ENCODE measurements around the gene PRKN.
"Not testable (repeated sequence)": the region's sequence is repeated elsewhere in the genome, so short reads cannot be mapped to it uniquely, and the experiment has no call there.

Gene PRKN

DNA sequence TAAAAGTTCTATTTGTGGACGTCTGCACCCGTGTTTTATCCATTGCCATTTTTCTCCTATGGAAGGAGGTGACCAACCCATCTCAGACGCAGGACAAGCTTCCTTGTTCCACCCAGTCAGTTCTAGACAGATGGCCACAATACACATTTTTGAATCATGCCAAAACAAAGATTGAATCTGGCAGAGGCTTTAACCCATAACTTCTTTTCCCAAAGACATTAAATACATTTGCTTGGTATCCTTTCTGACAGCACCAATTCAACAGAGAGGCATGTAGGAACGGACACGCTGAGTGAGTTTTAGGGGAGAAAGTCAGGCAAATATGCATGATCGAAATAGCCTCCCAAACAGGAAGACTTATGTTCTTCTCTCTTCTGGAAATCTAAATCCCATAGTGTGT is 901.1 kb downstream of the PRKN start:
- Histone ChIP-seq H3K36me3 (ENCODE audit: insufficient read depth, low read length) (no peaks in the 10 kb centered on the region), H2AFZ (ENCODE audit: low read depth, low read length) (no peak overlapping the region), H3K27ac (ENCODE audit: low read length) (no peak overlapping the region), H3K9ac (ENCODE audit: low read depth, low read length) (no peak overlapping the region), H3K79me2 (ENCODE audit: insufficient read depth, low read length) (no peaks in the 10 kb centered on the region), H3K27me3 (ENCODE audit: insufficient read depth, low read length, poor library complexity) (no peaks in the 10 kb centered on the region), H3K4me1 (ENCODE audit: insufficient read depth, low read length) (no peaks in the 10 kb centered on the region), H4K20me1 (ENCODE audit: insufficient read depth, low read length) (no peaks in the 10 kb centered on the region), H3K4me3 (ENCODE audit: low read depth in 1 of 2, low read length in 2 of 2) (no peak overlapping the region), H3K4me2 (ENCODE audit: insufficient read depth, low read length) (no peak overlapping the region), H3K9me3 (ENCODE audit: insufficient read depth, low read length, severe bottlenecking) (no peaks in the 10 kb centered on the region)
- DNase-seq: no peak
- no peak for TF ChIP-seq EZH2 (IDR thresholded peaks at IDR 0.05; ENCODE audit: borderline replicate concordance, low read depth, low read length, severe bottlenecking)
- TF ChIP-seq, protein P1, sequence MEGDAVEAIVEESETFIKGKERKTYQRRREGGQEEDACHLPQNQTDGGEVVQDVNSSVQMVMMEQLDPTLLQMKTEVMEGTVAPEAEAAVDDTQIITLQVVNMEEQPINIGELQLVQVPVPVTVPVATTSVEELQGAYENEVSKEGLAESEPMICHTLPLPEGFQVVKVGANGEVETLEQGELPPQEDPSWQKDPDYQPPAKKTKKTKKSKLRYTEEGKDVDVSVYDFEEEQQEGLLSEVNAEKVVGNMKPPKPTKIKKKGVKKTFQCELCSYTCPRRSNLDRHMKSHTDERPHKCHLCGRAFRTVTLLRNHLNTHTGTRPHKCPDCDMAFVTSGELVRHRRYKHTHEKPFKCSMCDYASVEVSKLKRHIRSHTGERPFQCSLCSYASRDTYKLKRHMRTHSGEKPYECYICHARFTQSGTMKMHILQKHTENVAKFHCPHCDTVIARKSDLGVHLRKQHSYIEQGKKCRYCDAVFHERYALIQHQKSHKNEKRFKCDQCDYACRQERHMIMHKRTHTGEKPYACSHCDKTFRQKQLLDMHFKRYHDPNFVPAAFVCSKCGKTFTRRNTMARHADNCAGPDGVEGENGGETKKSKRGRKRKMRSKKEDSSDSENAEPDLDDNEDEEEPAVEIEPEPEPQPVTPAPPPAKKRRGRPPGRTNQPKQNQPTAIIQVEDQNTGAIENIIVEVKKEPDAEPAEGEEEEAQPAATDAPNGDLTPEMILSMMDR (IDR thresholded peaks at IDR 0.05; ENCODE audit: borderline replicate concordance, extremely low read depth, low read length, poor library complexity, severe bottlenecking): no peak
- no peak for ATAC-seq (ENCODE audit: insufficient read depth, low read depth)

DNA sequence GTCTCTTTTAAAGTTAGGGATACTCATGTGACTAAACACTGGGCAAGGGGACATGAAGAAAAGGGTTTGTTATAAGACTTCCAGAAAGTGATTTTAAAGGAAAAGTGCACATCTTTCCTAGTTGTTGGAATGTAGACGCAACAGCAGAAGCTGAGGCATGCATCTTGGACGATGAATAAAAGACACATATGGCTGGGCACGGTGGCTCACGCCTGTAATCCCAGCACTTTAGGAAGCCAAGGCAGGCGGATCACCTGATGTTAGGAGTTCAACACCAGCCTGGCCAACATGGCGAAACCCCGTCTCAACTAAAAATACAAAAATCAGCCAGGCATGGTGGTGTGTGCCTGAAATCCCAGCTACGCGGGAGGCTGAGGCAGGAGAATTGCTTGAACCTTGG is 905.4 kb downstream of the PRKN start:
- H3K9me3 ChIP-seq (ENCODE audit: insufficient read depth, low read length, severe bottlenecking); ATAC-seq (ENCODE audit: insufficient read depth, low read depth); H3K4me1 ChIP-seq (ENCODE audit: insufficient read depth, low read length); H4K20me1 ChIP-seq (ENCODE audit: insufficient read depth, low read length); H3K9ac ChIP-seq (ENCODE audit: low read depth, low read length); H3K27me3 ChIP-seq (ENCODE audit: insufficient read depth, low read length, poor library complexity); H3K4me2 ChIP-seq (ENCODE audit: insufficient read depth, low read length); H3K27ac ChIP-seq (ENCODE audit: low read length); H3K4me3 ChIP-seq (ENCODE audit: low read depth in 1 of 2, low read length in 2 of 2); H3K36me3 ChIP-seq (ENCODE audit: insufficient read depth, low read length); H2AFZ ChIP-seq (ENCODE audit: low read depth, low read length); H3K79me2 ChIP-seq (ENCODE audit: insufficient read depth, low read length); DNase-seq: not testable (repeated sequence)

DNA sequence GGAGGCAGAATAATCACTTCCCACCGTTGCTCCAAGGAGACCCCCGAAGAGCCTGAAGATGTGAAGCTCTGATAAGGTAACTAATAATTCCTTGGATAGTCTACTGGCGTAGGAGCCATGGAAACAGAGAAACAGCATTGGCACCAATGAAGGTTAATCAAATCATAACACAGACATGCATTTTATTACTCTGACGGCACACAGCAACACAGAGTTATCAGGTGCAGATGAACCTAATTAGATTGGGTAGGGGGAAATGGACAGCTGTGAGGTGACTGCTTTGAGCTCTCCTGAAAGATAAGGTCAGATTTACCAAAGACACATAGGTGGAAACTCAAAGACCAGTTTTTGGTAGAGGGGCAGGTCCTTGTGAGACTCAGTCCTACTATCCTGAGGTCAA is 909.7 kb downstream of the PRKN start:
- TF ChIP-seq EZH2 (IDR thresholded peaks at IDR 0.05; ENCODE audit: borderline replicate concordance, low read depth, low read length, severe bottlenecking): no peak
- TF ChIP-seq, protein P1 (IDR thresholded peaks at IDR 0.05; ENCODE audit: borderline replicate concordance, extremely low read depth, low read length, poor library complexity, severe bottlenecking): no peak
- H3K4me3 ChIP-seq (ENCODE audit: low read depth in 1 of 2, low read length in 2 of 2): no peak overlapping the region

DNA sequence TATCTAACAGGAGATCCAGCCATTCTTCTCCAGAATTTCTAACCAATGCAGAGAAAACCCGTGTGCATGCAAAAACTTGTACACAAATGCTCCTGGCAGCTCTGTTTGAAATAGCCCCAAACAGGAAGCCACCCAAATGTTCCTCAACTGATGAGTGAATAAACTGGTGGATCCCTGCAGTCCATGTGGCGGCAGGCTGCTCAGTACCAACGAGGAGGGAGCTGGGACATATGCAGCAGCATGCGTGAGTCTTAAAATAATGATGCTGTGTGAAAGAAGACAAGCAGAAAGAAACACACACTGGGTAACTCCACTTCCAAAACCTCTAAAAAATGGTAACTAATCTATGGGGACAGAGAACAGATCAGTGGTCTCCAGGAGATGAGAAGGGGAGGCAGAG is 911.6 kb downstream of the PRKN start:
- H3K4me1 ChIP-seq (ENCODE audit: insufficient read depth, low read length): no peaks in the 10 kb centered on the region
- no peaks in the 10 kb centered on the region for H3K79me2 ChIP-seq (ENCODE audit: insufficient read depth, low read length)
- H3K4me3 ChIP-seq (ENCODE audit: low read depth in 1 of 2, low read length in 2 of 2): no peak overlapping the region
- no peak for ATAC-seq (ENCODE audit: insufficient read depth, low read depth)
- no peak overlapping the region for H2AFZ ChIP-seq (ENCODE audit: low read depth, low read length)
- H3K36me3 ChIP-seq (ENCODE audit: insufficient read depth, low read length): no peaks in the 10 kb centered on the region
- H3K4me2 ChIP-seq (ENCODE audit: insufficient read depth, low read length): no peak overlapping the region
- H3K27ac ChIP-seq (ENCODE audit: low read length): no peak overlapping the region
- no peak for TF ChIP-seq EZH2 (IDR thresholded peaks at IDR 0.05; ENCODE audit: borderline replicate concordance, low read depth, low read length, severe bottlenecking)
- TF ChIP-seq, protein P1 (IDR thresholded peaks at IDR 0.05; ENCODE audit: borderline replicate concordance, extremely low read depth, low read length, poor library complexity, severe bottlenecking): no peak
- no peaks in the 10 kb centered on the region for H3K27me3 ChIP-seq (ENCODE audit: insufficient read depth, low read length, poor library complexity)
- no peaks in the 10 kb centered on the region for H4K20me1 ChIP-seq (ENCODE audit: insufficient read depth, low read length)
- H3K9ac ChIP-seq (ENCODE audit: low read depth, low read length): no peak overlapping the region
- H3K9me3 ChIP-seq (ENCODE audit: insufficient read depth, low read length, severe bottlenecking): peaks cover 3% of the 10 kb centered on the region
- no peak for DNase-seq

More for the DNA sequence above, 909.7 kb downstream of the PRKN start:
- H2AFZ ChIP-seq (ENCODE audit: low read depth, low read length): no peak overlapping the region
- no peak for DNase-seq
- H3K9ac ChIP-seq (ENCODE audit: low read depth, low read length): no peak overlapping the region
- no peaks in the 10 kb centered on the region for H3K79me2 ChIP-seq (ENCODE audit: insufficient read depth, low read length)
- no peak overlapping the region for H3K27ac ChIP-seq (ENCODE audit: low read length)
- ATAC-seq (ENCODE audit: insufficient read depth, low read depth): no peak
- no peak overlapping the region for H3K4me2 ChIP-seq (ENCODE audit: insufficient read depth, low read length)
- H3K9me3 ChIP-seq (ENCODE audit: insufficient read depth, low read length, severe bottlenecking): peaks cover 3% of the 10 kb centered on the region
- H3K4me1 ChIP-seq (ENCODE audit: insufficient read depth, low read length): no peaks in the 10 kb centered on the region
- H3K27me3 ChIP-seq (ENCODE audit: insufficient read depth, low read length, poor library complexity): no peaks in the 10 kb centered on the region
- H3K36me3 ChIP-seq (ENCODE audit: insufficient read depth, low read length): no peaks in the 10 kb centered on the region
- no peaks in the 10 kb centered on the region for H4K20me1 ChIP-seq (ENCODE audit: insufficient read depth, low read length)

Measured in DND-41 (cell line).